ENCODE data around the gene ACTG2.

- TF ChIP-seq CTCF (IDR thresholded peaks at IDR 0.05; ENCODE audit: insufficient read depth, low read length, poor library complexity, severe bottlenecking) (peak; percentile 12), EZH2phosphoT487 (conservative IDR thresholded peaks at IDR 0.05; ENCODE audit: low read length) (no peak)
These were observed 41.5 kb upstream of the ACTG2 start for GRCh38 chr2:73851274-73851673.

All from SU-DHL-6 (cell line).